Measurements from ENCODE around the gene ATG9B.

GRCh38 chr7:150986099-150986512 lies 38.2 kb downstream of the ATG9B start:
- peak in 5 of 6 experiments; percentile 28 to 76 (median 64) for TF ChIP-seq CTCF (IDR thresholded peaks at IDR 0.05)
- no peak for TF ChIP-seq POLR2A (IDR thresholded peaks at IDR 0.05)
